Neuronal stem cell (in vitro differentiated cells): ENCODE data around the gene CEP57L1. TPM values are rescaled to one million over a fixed set of nuclear protein-coding genes. Genes with fewer than 3 reads are reported as not detected.

Experiments
- DNase-seq: peaks from one replicate; pipeline ENCODE4 v3.0.0-alpha.2; 2013; ENCODE audit warnings: low spot score
- H2AFZ ChIP-seq: one replicate; pipeline ENCODE4 v1.6.1; 2013; ENCODE audit warnings: mild to moderate bottlenecking, low read length, inconsistent platforms
- H2AK5ac ChIP-seq: 2 replicates; pipeline ENCODE4 v1.6.1; 2013; ENCODE audit warnings: low read depth, mild to moderate bottlenecking, inconsistent platforms, low read length, moderate library complexity, mixed read lengths
- H2BK120ac ChIP-seq: 2 replicates; pipeline ENCODE4 v1.6.1; 2013; ENCODE audit warnings: low read depth, mild to moderate bottlenecking, inconsistent platforms, low read length, moderate library complexity, mixed read lengths
- H2BK12ac ChIP-seq: one replicate; pipeline ENCODE4 v1.6.1; 2013; ENCODE audit warnings: low read length, inconsistent platforms
- H2BK15ac ChIP-seq: 2 replicates; pipeline ENCODE4 v1.6.1; 2013; ENCODE audit warnings: mild to moderate bottlenecking, low read length, inconsistent platforms, mixed read lengths
- H2BK5ac ChIP-seq: one replicate; pipeline ENCODE4 v1.6.1; 2013; ENCODE audit warnings: inconsistent platforms, mild to moderate bottlenecking, low read length, moderate library complexity
- H3K14ac ChIP-seq: one replicate; pipeline ENCODE4 v1.6.1; 2013; ENCODE audit warnings: low read length, inconsistent platforms
- H3K18ac ChIP-seq: 2 replicates; pipeline ENCODE4 v1.6.1; 2013; ENCODE audit warnings: low read length, inconsistent platforms
- H3K23ac ChIP-seq: 2 replicates; pipeline ENCODE4 v1.6.1; 2013; ENCODE audit warnings: low read depth, mild to moderate bottlenecking, mixed read lengths, low read length, inconsistent platforms; ENCODE audit not compliant: poor library complexity
- H3K27ac ChIP-seq: replicated peaks from 3 replicates; pipeline ENCODE4 v1.5.1; 2013; ENCODE audit warnings: low read length, inconsistent platforms
- H3K27me3 ChIP-seq, 3 experiments: 2 replicates each; pipeline ENCODE4 v1.6.1; 2013; ENCODE audit warnings: low read length in 3 of 3, mild to moderate bottlenecking in 2 of 3, inconsistent platforms in 1 of 3, low read depth in 1 of 3, mixed read lengths in 1 of 3, moderate library complexity in 1 of 3; ENCODE audit not compliant: control insufficient read depth in 3 of 3, insufficient read depth in 3 of 3
- H3K36me3 ChIP-seq, 2 donors: replicated peaks in 1 of 2; 2 replicates each; pipeline ENCODE4 v1.6.1; 2013; ENCODE audit warnings: low read length in 2 of 2; ENCODE audit not compliant: control insufficient read depth in 2 of 2, insufficient read depth in 2 of 2
- H3K4ac ChIP-seq: 2 replicates; pipeline ENCODE4 v1.6.1; 2013; ENCODE audit warnings: inconsistent platforms, mild to moderate bottlenecking, low read length, moderate library complexity
- H3K4me1 ChIP-seq, 2 donors: 1 replicate in 1 of 2; 2 replicates in 1 of 2; pipeline ENCODE4 v1.6.1; 2013; ENCODE audit warnings: low read length in 2 of 2, low read depth in 1 of 2; ENCODE audit not compliant: control insufficient read depth in 2 of 2, insufficient read depth in 1 of 2
- H3K4me2 ChIP-seq: one replicate; pipeline ENCODE4 v1.6.1; 2013; ENCODE audit warnings: mild to moderate bottlenecking, low read length, inconsistent platforms; ENCODE audit not compliant: insufficient read depth, poor library complexity, severe bottlenecking
- H3K4me3 ChIP-seq, 2 donors: 2 replicates each; pipeline ENCODE4 v1.5.1; 2013; ENCODE audit warnings: low read length in 2 of 2, mild to moderate bottlenecking in 2 of 2, inconsistent platforms in 1 of 2, moderate library complexity in 1 of 2
- H3K79me1 ChIP-seq: one replicate; pipeline ENCODE4 v1.6.1; 2013; ENCODE audit warnings: low read depth, mild to moderate bottlenecking, inconsistent platforms, low read length, moderate library complexity
- H3K9ac ChIP-seq: one replicate; pipeline ENCODE4 v1.6.1; 2013; ENCODE audit warnings: mild to moderate bottlenecking, low read depth, low read length, inconsistent platforms; ENCODE audit not compliant: poor library complexity
- H3K9me3 ChIP-seq, 2 donors: replicated peaks in 1 of 2; 2 replicates each; pipeline versions ENCODE3 to v1.6.1; 2013; ENCODE audit warnings: low read length in 2 of 2, mild to moderate bottlenecking in 2 of 2, inconsistent platforms in 1 of 2, low read depth in 1 of 2, mixed read lengths in 1 of 2, moderate library complexity in 1 of 2; ENCODE audit not compliant: control insufficient read depth in 2 of 2, insufficient read depth in 1 of 2
- H4K8ac ChIP-seq: one replicate; pipeline ENCODE4 v1.6.1; 2013; ENCODE audit warnings: low read depth, mild to moderate bottlenecking, inconsistent platforms, low read length, moderate library complexity
- H4K91ac ChIP-seq: one replicate; pipeline ENCODE4 v1.6.1; 2013; ENCODE audit warnings: low read length, low read depth, mild to moderate bottlenecking, inconsistent platforms; ENCODE audit not compliant: poor library complexity
- WGBS, 2 donors: extraction: QIAGEN DNeasy Blood & Tissue Kit; methylation state at CpG; one replicate each; pipeline ENCODE4 v1.1.7; 2013; ENCODE audit warnings: missing lambda C conversion rate in 2 of 2, mixed read lengths in 1 of 2; ENCODE audit not compliant: insufficient read length in 2 of 2, insufficient replicate concordance in 1 of 2; ENCODE audit errors: extremely low coverage in 2 of 2; 5-methylcytosine and 5-hydroxymethylcytosine counted together
- polyA plus RNA-seq, 2 experiments: library from polyadenylated mRNA; stranded (reverse); fragments of 200-250 nt; gene quantifications; one replicate each; pipeline ENCODE4 v1.2.3, GENCODE V29; 2013

Gene CEP57L1
- polyA plus RNA-seq (2013, experiment 1 of 2), result 26.2 TPM
- 28.5 TPM for polyA plus RNA-seq (2013, experiment 2 of 2)

- no CpG with 5 or more reads among the region's 49 CpGs for WGBS, 2 donors
Observed at GRCh38 chr6:109095036-109095834, at the start of gene CEP57L1. TSS of gene CEP57L1 (plus strand) at chr6:109095507. CDS start at chr6:109145222, 49,715 bp downstream.

GRCh38 chr6:109048176-109048575 lies 47.1 kb upstream of the CEP57L1 start:
- no CpG with 5 or more reads among the region's 1 CpG for WGBS, 2 donors

More at GRCh38 chr6:109095036-109095834, at the start of gene CEP57L1:
- Histone ChIP-seq H3K23ac (peak within 1 kb of the TSS; percentile 94), H3K36me3 (peaks cover 0 to 13% of the 10 kb centered on the region in 2 donors), H3K9ac (peak within 1 kb of the TSS; percentile 82), H3K4me3 (peak within 1 kb of the TSS; percentile 59 to 91), H3K79me1 (peaks cover 3% of the 10 kb centered on the region), H3K9me3 (no peaks in the 10 kb centered on the region), H2BK5ac (peak within 1 kb of the TSS; percentile 95), H2BK15ac (no peak within 1 kb of the TSS), H3K4ac (no peak within 1 kb of the TSS), H4K91ac (no peak within 1 kb of the TSS), H4K8ac (no peak within 1 kb of the TSS), H3K4me1 (peaks cover 0 to 2% of the 10 kb centered on the region in 2 donors), H2BK120ac (no peak within 1 kb of the TSS), H3K18ac (peak within 1 kb of the TSS; percentile 97), H2AK5ac (no peak within 1 kb of the TSS), H2AFZ (peak within 1 kb of the TSS; percentile 85), H2BK12ac (no peak within 1 kb of the TSS), H3K27ac (peak within 1 kb of the TSS; percentile 98), H3K4me2 (peak within 1 kb of the TSS; percentile 80), H3K27me3 (no peaks in the 10 kb centered on the region), H3K14ac (peak within 1 kb of the TSS; percentile 86)
- peak; percentile 92 for DNase-seq

GRCh38 chr6:109048670-109049415 lies 46.5 kb upstream of the CEP57L1 start:
- Histone ChIP-seq H3K27me3 (no peaks in the 10 kb centered on the region), H3K9ac (no peak overlapping the region), H3K4ac (no peak overlapping the region), H3K14ac (no peak overlapping the region), H2BK5ac (no peak overlapping the region), H3K27ac (no peak overlapping the region), H2BK120ac (no peak overlapping the region), H4K91ac (no peak overlapping the region), H3K23ac (no peak overlapping the region), H3K79me1 (no peaks in the 10 kb centered on the region), H2BK15ac (no peak overlapping the region), H3K4me1 (peaks cover 6 to 9% of the 10 kb centered on the region in 2 donors), H2BK12ac (no peak overlapping the region), H2AK5ac (no peak overlapping the region), H4K8ac (no peak overlapping the region), H3K4me3 (no peak overlapping the region), H3K4me2 (no peak overlapping the region), H3K9me3 (peaks cover 6 to 8% of the 10 kb centered on the region in 2 donors), H3K36me3 (no peaks in the 10 kb centered on the region), H2AFZ (no peak overlapping the region), H3K18ac (no peak overlapping the region)
- WGBS, 2 donors, result no CpG with 5 or more reads among the region's 3 CpGs
- no peak for DNase-seq

More at GRCh38 chr6:109048176-109048575, 47.1 kb upstream of the CEP57L1 start:
- Histone ChIP-seq H3K4me2 (no peak overlapping the region), H3K27ac (no peak overlapping the region), H3K4ac (no peak overlapping the region), H3K4me3 (no peak overlapping the region), H2BK12ac (no peak overlapping the region), H3K79me1 (no peaks in the 10 kb centered on the region), H2BK5ac (no peak overlapping the region), H3K27me3 (no peaks in the 10 kb centered on the region), H3K14ac (no peak overlapping the region), H2AFZ (no peak overlapping the region), H4K91ac (no peak overlapping the region), H3K18ac (no peak overlapping the region), H2BK15ac (no peak overlapping the region), H3K36me3 (no peaks in the 10 kb centered on the region), H3K9me3 (peaks cover 6 to 8% of the 10 kb centered on the region in 2 donors), H2AK5ac (no peak overlapping the region), H2BK120ac (no peak overlapping the region), H3K9ac (no peak overlapping the region), H3K4me1 (peaks cover 3% of the 10 kb centered on the region in 2 donors), H3K23ac (no peak overlapping the region), H4K8ac (no peak overlapping the region)
- no peak for DNase-seq

GRCh38 chr6:109050012-109050411 lies 45.3 kb upstream of the CEP57L1 start:
- Histone ChIP-seq H2BK5ac (no peak overlapping the region), H3K4me2 (no peak overlapping the region), H4K8ac (no peak overlapping the region), H4K91ac (no peak overlapping the region), H3K18ac (no peak overlapping the region), H2AFZ (no peak overlapping the region), H2AK5ac (no peak overlapping the region), H2BK120ac (no peak overlapping the region), H3K23ac (no peak overlapping the region), H3K36me3 (no peaks in the 10 kb centered on the region), H3K4me3 (no peak overlapping the region), H2BK15ac (no peak overlapping the region), H3K14ac (no peak overlapping the region), H3K9me3 (peaks cover 4 to 8% of the 10 kb centered on the region in 2 donors), H2BK12ac (no peak overlapping the region), H3K9ac (no peak overlapping the region), H3K4ac (no peak overlapping the region), H3K27me3 (no peaks in the 10 kb centered on the region), H3K79me1 (no peaks in the 10 kb centered on the region), H3K27ac (no peak overlapping the region), H3K4me1 (peaks cover 6 to 9% of the 10 kb centered on the region in 2 donors)
- DNase-seq, result no peak
- no CpG with 5 or more reads among the region's 2 CpGs for WGBS, 2 donors
